ENCODE data around the gene PAQR8. TPM values are rescaled to one million over a fixed set of nuclear protein-coding genes. Genes with fewer than 3 reads are reported as not detected.

Gene PAQR8
- total RNA-seq, 2 donors from 2014 or later, result 4.1 to 7.3 TPM

DNA sequence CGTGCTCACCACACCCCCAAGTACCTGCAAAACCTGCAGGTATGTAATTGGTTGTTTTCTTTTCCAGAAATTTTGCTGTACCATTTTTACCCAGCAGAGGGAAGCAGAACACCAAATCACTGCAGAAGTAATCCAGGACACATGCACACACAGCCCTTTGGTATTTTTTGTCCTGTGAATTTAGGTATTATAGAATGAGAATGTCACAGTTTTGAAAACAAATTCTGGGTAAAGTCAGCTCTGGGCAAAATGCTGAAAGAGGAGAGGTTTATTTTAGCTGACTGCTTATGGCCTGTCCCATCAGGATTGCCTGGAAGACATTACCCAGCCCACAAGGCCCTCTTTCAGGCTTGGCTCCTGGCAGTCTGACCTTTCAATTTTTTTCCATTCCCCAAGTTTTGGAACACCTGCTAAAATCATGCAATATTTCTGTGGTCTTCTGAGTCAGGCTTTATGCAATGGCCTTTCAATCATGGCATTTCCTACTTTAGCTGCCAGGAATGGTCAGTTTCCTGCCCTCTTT is 54.7 kb downstream of the PAQR8 start:
- Histone ChIP-seq H3K27ac (peak overlapping the region; percentile 8 to 45), H3K36me3 (no peaks in the 10 kb centered on the region), H3K27me3 (replicated peaks; ENCODE audit: insufficient read depth) (no peaks in the 10 kb centered on the region), H3K4me1 (ENCODE audit: control insufficient read depth in 1 of 2, low read depth in 2 of 2) (peaks cover 4 to 30% of the 10 kb centered on the region in 2 donors), H3K4me3 (no peak overlapping the region), H3K9me3 (no peaks in the 10 kb centered on the region)
- no peak for ATAC-seq (ENCODE audit: insufficient number of reproducible peaks, low FRiP score, low read depth)
- DNase-seq (ENCODE audit: low spot score), result no peak
- TF ChIP-seq, protein P1, sequence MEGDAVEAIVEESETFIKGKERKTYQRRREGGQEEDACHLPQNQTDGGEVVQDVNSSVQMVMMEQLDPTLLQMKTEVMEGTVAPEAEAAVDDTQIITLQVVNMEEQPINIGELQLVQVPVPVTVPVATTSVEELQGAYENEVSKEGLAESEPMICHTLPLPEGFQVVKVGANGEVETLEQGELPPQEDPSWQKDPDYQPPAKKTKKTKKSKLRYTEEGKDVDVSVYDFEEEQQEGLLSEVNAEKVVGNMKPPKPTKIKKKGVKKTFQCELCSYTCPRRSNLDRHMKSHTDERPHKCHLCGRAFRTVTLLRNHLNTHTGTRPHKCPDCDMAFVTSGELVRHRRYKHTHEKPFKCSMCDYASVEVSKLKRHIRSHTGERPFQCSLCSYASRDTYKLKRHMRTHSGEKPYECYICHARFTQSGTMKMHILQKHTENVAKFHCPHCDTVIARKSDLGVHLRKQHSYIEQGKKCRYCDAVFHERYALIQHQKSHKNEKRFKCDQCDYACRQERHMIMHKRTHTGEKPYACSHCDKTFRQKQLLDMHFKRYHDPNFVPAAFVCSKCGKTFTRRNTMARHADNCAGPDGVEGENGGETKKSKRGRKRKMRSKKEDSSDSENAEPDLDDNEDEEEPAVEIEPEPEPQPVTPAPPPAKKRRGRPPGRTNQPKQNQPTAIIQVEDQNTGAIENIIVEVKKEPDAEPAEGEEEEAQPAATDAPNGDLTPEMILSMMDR (IDR thresholded peaks at IDR 0.05), result peak; percentile 83

DNA sequence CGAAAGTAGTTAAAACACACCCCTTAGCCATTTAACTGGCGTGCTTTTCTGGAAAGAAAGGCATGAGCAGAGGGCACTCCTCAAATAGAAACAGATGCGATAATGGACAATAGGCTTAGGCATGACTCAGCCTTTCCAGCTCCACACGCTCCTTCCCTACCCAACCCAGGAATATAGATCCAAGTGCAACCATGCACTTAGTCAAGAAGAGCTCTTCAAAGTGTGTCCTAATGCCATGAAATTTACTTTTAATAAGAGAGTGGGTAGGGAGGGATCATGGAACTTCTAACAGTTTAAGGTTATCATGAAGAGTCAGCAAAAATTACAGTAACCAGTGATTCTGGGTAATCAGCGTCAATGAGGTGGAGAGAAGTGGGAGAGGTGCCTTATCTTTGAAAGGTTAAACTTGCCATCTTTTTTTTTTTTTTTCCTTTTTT is 55.7 kb downstream of the PAQR8 start:
- TF ChIP-seq, protein P1 (IDR thresholded peaks at IDR 0.05), result no peak
- DNase-seq (ENCODE audit: low spot score), result no peak
- Histone ChIP-seq H3K4me3 (no peak overlapping the region), H3K36me3 (no peaks in the 10 kb centered on the region), H3K27ac (peak overlapping the region; percentile 8 to 45), H3K27me3 (replicated peaks; ENCODE audit: insufficient read depth) (no peaks in the 10 kb centered on the region), H3K9me3 (no peaks in the 10 kb centered on the region), H3K4me1 (ENCODE audit: control insufficient read depth in 1 of 2, low read depth in 2 of 2) (peaks cover 4 to 30% of the 10 kb centered on the region in 2 donors)
- no peak for ATAC-seq (ENCODE audit: insufficient number of reproducible peaks, low FRiP score, low read depth)

DNA sequence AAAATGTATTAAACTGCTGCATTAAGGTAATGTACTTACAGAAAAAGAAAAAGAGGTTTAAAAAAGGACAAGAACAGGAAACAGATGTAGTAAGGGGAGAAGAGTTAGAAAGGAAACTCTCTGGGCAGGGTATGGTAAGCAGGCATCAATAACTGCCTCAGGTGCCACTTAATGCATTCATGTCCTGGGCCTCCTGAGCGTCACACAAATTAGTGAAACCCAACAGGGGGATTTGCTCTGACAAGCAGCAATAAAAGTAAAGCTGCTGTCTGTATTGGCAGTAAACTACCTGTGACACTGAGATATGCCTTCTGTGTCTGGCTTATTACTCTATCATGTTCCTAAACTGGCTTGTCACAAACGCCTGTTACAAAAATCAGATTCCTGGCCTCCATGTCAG is 56.7 kb downstream of the PAQR8 start:
- Histone ChIP-seq H3K36me3 (no peaks in the 10 kb centered on the region), H3K4me1 (ENCODE audit: control insufficient read depth in 1 of 2, low read depth in 2 of 2) (peaks cover 4 to 35% of the 10 kb centered on the region in 2 donors), H3K4me3 (no peak overlapping the region), H3K27ac (no peak overlapping the region), H3K27me3 (replicated peaks; ENCODE audit: insufficient read depth) (no peaks in the 10 kb centered on the region), H3K9me3 (no peaks in the 10 kb centered on the region)
- TF ChIP-seq, protein P1 (IDR thresholded peaks at IDR 0.05), result no peak
- ATAC-seq (ENCODE audit: insufficient number of reproducible peaks, low FRiP score, low read depth) (no peak), DNase-seq (ENCODE audit: low spot score) (no peak)

DNA sequence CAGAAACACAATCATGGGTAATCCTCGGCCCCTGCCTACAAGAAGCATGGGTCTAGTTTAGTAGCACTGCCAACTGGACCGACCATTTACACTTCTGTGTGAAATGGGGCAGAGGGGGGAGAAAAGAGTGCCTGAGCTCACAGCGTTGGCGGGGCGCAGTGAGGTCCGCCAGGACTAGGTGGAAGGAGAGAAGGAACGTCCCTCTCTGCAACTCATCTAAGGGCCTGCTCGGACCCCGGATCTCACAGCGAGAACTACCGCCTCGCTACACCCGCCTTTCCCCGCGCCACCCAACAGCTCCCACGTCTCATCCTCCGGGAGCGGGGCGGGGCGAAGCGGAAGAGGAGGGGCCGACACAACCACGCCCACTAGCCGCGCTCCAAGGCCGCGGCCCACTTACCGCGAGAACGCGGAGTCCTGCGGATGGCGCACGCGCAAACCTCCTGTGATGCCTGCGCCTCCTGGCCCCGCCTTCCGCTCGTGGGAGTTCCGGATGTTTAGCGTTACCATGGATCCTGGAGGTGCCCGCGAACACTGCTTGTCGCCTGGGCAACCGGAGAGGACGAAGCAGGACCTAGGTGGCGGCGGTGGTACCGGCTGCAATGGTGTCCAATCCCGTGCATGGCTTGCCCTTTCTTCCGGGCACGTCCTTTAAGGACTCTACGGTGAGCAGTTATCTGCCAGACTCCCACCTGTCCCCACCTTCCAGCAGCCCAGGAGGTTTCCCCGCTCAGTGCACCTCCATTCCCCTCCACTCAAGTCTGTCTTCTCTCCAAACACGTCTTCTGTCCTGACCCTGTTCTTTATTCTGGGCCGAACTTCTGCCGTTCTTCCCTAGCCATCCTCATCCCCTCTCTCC is 58.1 kb downstream of the PAQR8 start, which contains the start of gene EFHC1:
Gene EFHC1, plus strand, starts transcription at position 534 of the 859 bp plus-strand sequence. Its CDS starts 69 bp downstream, at position 603.
- ATAC-seq (ENCODE audit: insufficient number of reproducible peaks, low FRiP score, low read depth) (peak; percentile 87), DNase-seq (ENCODE audit: low spot score) (peak; percentile 96)
- H3K36me3 ChIP-seq, result no peaks in the 10 kb centered on the region
- no peaks in the 10 kb centered on the region for H3K27me3 ChIP-seq (replicated peaks; ENCODE audit: insufficient read depth)
- peaks cover 4 to 46% of the 10 kb centered on the region in 2 donors for H3K4me1 ChIP-seq (ENCODE audit: control insufficient read depth in 1 of 2, low read depth in 2 of 2)
- H3K27ac ChIP-seq, result peak within 1 kb of the TSS; percentile 76 to 83
- peak within 1 kb of the TSS; percentile 84 for H3K4me3 ChIP-seq
- H3K9me3 ChIP-seq, result no peaks in the 10 kb centered on the region
- TF ChIP-seq, protein P1 (IDR thresholded peaks at IDR 0.05), result no peak

DNA sequence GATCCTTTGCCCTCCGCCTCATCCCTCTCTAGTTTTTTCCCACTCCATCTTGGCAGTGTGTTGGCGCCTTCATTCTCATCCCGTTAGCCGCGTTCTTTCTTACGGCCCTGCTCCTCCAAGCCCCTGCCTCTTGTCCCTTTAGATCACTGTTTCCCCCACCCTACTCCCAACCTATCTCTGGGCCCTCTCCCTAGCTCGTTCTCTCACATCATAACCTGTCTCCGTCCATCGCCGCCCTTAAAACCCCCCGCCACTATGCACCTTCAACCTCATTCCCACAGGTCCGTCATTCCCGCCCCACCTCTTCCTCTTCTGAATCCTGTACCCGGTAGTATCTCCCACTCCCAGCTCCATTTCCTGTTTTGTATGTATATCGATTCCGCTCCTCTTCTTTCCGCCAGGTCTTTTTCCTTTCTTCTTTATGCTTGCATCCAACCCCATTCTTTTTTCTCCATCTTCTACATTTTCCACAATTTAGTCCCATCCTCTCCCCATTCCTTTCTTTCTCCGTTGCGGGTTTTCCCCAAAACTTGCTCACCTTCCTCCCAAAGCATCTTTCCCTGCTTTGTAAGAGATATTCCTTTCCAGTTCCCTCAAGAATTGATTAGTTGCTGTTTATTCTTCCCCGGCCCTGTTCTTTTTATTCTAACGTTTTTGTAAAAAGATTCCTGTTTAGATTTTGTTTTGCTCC is 58.9 kb downstream of the PAQR8 start:
- no peaks in the 10 kb centered on the region for H3K9me3 ChIP-seq
- peaks cover 4 to 46% of the 10 kb centered on the region in 2 donors for H3K4me1 ChIP-seq (ENCODE audit: control insufficient read depth in 1 of 2, low read depth in 2 of 2)
- H3K4me3 ChIP-seq, result peak overlapping the region; percentile 84
- H3K36me3 ChIP-seq, result no peaks in the 10 kb centered on the region
- H3K27ac ChIP-seq, result peak overlapping the region; percentile 13 to 83
- ATAC-seq (ENCODE audit: insufficient number of reproducible peaks, low FRiP score, low read depth) (no peak), DNase-seq (ENCODE audit: low spot score) (no peak)
- H3K27me3 ChIP-seq (replicated peaks; ENCODE audit: insufficient read depth), result no peaks in the 10 kb centered on the region
- TF ChIP-seq, protein P1 (IDR thresholded peaks at IDR 0.05), result no peak
